ENCODE measurements around the gene ZBTB17. TPM values are rescaled to one million over a fixed set of nuclear protein-coding genes. Genes with fewer than 3 reads are reported as not detected.
A peak's percentile ranks its signal among the peaks of the same experiment; 100 is the strongest.

Gene ZBTB17
- total and polyA plus RNA-seq, 9 of the 15 experiments (the other 6 are each of a cell fraction or from before 2014, with no cell fraction given): 1.1 to 53.4 (median 29.6) TPM

DNA sequence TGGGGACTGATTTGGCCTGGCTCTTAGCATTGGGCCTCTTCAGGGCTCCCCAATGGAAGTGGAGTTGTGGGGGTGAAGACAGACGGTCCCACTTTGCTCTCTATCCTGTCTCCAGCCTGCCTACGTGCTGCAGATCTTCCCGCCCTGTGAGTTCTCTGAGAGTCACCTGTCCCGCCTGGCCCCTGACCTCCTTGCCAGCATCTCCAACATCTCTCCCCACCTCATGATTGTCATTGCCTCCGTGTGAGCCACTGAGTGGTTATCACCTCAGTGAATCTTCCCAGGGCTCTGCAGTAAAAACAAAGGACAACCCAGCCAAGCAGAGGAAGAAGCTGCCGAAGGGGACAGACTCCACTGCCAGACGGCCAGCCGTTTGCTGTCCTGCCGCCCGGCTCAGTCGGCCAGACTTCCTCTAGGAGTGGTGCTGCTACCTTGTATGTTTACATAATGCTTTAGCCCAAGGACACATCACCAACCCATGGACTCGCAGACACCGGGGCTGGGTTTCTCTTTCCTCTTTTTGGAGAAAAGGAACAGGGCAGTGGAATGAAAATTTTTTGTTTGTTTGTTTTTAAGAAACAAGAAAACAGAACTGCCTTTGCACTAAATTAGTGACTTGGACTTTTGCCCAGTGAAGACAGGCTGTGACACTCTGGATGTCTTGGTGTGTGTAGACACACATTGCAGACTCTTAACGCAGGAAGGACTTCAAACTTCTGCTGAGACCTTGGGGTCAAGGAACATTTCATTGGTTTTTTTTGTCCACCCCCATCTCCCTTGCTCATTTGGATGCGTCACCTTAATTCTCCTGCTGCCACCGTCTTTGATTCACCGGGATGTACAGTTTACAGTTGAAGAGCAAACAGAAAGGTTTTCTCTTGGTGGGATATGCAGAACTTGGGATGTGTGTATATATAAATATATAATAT, 36.5 kb downstream of the ZBTB17 start (continued):
- TF ChIP-seq AFF1 (IDR thresholded peaks at IDR 0.05; ENCODE audit: low read depth in 1 of 2, partially characterized antibody in 2 of 2): no peak
- TF ChIP-seq SUPT5H (IDR thresholded peaks at IDR 0.05): 0 out of 2 replicates have a peak, but pooled peaks have one; percentile 41
- no peak for TF ChIP-seq TRIM24 (IDR thresholded peaks at IDR 0.05)
- peak; percentile 13 for TF ChIP-seq RBM22 (IDR thresholded peaks at IDR 0.05; ENCODE audit: low read depth, low read length, poor library complexity, severe bottlenecking)
- peak; percentile 59; the same call in 1 of the 2 replicates for TF ChIP-seq POLR2A (conservative IDR thresholded peaks at IDR 0.05)

All from K562 (cell line).